PFSK-1 (cell line): ENCODE results near the gene SCGB1A1.

Experiments
- FOXP2 ChIP-seq: optimal IDR thresholded peaks from 2 replicates; pipeline ENCODE3; 2011; ENCODE audit warnings: borderline replicate concordance, control low read depth, inconsistent platforms; ENCODE audit not compliant: insufficient read depth; ENCODE audit errors: extremely low read length, extremely low read depth
- POLR2AphosphoS5 ChIP-seq: IDR thresholded peaks from 2 replicates; pipeline ENCODE4 v1.6.1; 2012; ENCODE audit warnings: low read depth, mild to moderate bottlenecking, control low read depth, low read length, moderate library complexity
- SIN3A ChIP-seq: IDR thresholded peaks from 2 replicates; pipeline ENCODE4 v1.6.1; 2012; ENCODE audit warnings: mild to moderate bottlenecking, low read length, moderate library complexity, borderline replicate concordance; ENCODE audit not compliant: insufficient read depth
- TAF1 ChIP-seq: IDR thresholded peaks from 2 replicates; pipeline ENCODE4 v1.6.1; 2012; ENCODE audit warnings: low read length, control low read depth, borderline replicate concordance; ENCODE audit not compliant: insufficient read depth
- TF ChIP-seq, protein P1 (sequence below), 2 experiments: IDR thresholded peaks; 2 replicates each; pipeline versions ENCODE4 v1.6.1 to v1.8.0; 2011 to 2012; ENCODE audit warnings: low read depth in 2 of 2, low read length in 2 of 2, control low read depth in 1 of 2, inconsistent platforms in 1 of 2, mild to moderate bottlenecking in 1 of 2, moderate library complexity in 1 of 2; ENCODE audit not compliant: insufficient read depth in 1 of 2

Gene SCGB1A1

DNA sequence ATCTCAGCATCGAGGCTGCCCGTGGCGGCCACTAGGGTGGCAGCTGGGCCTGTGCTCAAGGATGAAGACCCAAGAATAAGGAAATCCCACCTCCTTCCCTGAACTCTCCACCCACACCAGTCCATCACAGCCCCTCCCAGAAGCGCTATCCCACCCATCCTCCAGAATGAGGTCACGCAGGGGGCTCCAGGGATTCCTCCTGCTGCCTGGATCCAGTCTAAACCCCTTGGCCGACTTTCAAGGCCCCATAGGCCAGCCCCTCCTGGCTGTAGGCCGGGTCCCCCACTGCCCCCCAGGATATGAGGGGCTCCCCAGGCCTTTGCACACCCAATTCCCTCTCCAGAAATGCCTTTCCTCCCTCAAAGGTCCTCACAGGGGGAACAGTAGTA is 19.0 kb upstream of the SCGB1A1 start:
- TF ChIP-seq FOXP2, result no peak
- TF ChIP-seq POLR2AphosphoS5, result no peak

DNA sequence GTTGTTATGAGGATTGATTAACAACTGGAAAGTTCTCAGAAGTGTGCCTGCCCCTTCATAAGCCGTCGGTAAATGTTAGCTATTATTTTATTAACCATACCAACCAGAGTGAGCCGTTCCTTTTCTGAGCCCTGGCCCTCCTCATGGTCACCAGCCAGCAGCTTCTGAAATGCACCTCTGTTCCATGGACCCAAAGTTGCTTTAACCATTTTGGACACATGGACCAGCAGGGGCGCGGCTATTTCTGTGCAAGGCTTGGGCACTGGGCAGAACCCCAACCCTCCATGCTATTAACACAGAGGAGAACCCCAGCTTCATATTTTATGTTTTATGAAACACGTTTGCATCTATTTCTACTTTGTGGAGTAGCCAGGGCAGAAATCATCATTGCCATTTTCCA is 18.6 kb upstream of the SCGB1A1 start:
- TF ChIP-seq, protein P1, sequence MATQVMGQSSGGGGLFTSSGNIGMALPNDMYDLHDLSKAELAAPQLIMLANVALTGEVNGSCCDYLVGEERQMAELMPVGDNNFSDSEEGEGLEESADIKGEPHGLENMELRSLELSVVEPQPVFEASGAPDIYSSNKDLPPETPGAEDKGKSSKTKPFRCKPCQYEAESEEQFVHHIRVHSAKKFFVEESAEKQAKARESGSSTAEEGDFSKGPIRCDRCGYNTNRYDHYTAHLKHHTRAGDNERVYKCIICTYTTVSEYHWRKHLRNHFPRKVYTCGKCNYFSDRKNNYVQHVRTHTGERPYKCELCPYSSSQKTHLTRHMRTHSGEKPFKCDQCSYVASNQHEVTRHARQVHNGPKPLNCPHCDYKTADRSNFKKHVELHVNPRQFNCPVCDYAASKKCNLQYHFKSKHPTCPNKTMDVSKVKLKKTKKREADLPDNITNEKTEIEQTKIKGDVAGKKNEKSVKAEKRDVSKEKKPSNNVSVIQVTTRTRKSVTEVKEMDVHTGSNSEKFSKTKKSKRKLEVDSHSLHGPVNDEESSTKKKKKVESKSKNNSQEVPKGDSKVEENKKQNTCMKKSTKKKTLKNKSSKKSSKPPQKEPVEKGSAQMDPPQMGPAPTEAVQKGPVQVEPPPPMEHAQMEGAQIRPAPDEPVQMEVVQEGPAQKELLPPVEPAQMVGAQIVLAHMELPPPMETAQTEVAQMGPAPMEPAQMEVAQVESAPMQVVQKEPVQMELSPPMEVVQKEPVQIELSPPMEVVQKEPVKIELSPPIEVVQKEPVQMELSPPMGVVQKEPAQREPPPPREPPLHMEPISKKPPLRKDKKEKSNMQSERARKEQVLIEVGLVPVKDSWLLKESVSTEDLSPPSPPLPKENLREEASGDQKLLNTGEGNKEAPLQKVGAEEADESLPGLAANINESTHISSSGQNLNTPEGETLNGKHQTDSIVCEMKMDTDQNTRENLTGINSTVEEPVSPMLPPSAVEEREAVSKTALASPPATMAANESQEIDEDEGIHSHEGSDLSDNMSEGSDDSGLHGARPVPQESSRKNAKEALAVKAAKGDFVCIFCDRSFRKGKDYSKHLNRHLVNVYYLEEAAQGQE (IDR thresholded peaks at IDR 0.05; ENCODE audit: insufficient read depth in 1 of 2, low read depth in 2 of 2, low read length in 2 of 2), result no peak
- TF ChIP-seq POLR2AphosphoS5, result no peak

DNA sequence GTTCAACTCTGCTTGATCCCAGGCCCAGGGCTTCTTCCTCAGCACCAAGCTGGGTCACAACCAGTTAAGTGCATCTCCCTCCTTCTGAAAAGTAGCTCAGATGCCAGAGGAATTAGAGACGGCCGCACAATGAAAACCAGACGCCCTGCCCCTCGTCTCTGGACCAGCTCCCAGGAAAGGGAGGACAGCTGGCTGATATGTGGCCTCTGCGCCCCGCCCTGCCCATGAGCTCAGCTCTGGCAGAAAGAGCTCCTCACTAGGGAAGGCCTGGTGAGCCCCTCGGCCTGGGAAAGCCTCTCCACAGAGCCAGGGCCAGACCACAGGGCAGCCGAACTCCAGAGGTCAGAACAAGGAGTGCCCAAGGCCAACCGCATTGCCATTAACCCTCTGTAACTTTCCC is 18.1 kb upstream of the SCGB1A1 start:
- TF ChIP-seq, protein P1 (IDR thresholded peaks at IDR 0.05; ENCODE audit: insufficient read depth in 1 of 2, low read depth in 2 of 2, low read length in 2 of 2), result no peak
- TF ChIP-seq FOXP2, result no peak
- no peak for TF ChIP-seq POLR2AphosphoS5
- no peak for TF ChIP-seq SIN3A
- TF ChIP-seq TAF1, result no peak

DNA sequence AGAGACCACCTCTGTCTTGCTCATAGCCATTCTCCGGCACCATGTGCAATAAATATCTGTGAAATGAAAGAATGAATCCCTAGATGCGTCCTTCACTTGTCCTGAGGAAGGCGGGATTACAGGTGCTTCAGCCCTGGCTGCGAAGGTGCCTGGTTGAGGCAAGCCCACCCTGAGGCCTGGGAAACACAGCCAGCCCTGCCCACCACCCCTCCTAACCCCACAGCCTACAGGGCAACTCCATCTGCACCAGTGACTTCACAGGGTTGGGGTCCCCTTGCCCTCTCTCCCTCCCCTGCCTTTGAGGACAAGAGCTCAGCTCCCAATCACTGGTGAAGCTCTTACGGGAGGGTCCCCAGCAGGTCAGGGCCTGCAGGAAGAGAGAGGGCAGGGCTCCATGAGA is 17.5 kb upstream of the SCGB1A1 start:
- TF ChIP-seq TAF1 (no peak), POLR2AphosphoS5 (no peak), FOXP2 (no peak), SIN3A (no peak)
- TF ChIP-seq, protein P1 (IDR thresholded peaks at IDR 0.05; ENCODE audit: insufficient read depth in 1 of 2, low read depth in 2 of 2, low read length in 2 of 2), result no peak

DNA sequence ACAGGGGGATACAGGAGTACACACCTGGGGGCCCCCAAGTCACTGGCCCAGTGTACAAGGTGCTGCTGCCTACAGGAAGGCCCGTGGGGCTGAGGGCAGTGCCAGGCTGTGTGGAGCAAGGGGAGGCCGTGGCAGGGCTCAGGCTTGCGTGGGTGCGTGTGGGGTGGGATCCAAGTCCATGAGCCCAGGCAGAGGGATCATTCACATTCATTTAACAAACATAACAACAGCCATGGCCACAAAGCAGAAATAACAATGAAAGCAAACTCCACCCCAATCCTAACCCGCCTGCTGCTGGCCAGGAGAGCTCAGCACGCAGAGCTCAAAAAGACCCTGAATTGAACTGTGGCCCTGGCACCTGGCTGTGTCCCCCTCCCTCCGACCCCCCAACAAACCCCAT is 17.0 kb upstream of the SCGB1A1 start:
- TF ChIP-seq TAF1 (no peak), POLR2AphosphoS5 (no peak), SIN3A (no peak), FOXP2 (no peak)
- TF ChIP-seq, protein P1 (IDR thresholded peaks at IDR 0.05; ENCODE audit: insufficient read depth in 1 of 2, low read depth in 2 of 2, low read length in 2 of 2), result no peak
